ENCODE results near the gene LHFPL2. TPM values are rescaled to one million over a fixed set of nuclear protein-coding genes. Genes with fewer than 3 reads are reported as not detected.

Gene LHFPL2
- polyA plus RNA-seq, 1 of the 3 experiments (the other 2 are of a cell fraction): 10.4 TPM

DNA sequence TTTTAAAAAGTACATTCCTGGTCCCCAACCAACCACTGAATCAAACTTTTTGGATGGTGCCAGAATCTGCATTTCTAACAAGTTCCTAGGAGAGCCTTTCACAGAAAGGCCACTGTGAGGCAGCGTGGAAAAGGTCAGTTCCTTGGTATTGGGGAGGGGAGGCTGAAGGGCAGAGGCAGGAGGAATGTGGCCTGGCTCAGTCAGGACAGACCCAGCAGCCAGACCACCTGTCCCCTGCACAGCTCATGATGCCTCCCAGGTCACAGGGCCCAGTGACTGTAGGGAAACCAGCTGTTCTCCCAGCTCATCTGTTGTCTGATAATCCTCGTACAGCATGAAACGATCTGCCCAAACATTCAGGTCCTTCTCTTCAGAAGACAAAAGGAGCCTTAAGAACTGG is 132.9 kb downstream of the LHFPL2 start:
- Histone ChIP-seq H3K27ac (ENCODE audit: low read depth in 2 of 2, low read length in 1 of 2) (peak overlapping the region in 1 of 2 experiments; percentile 59; a peak in 2 of 4 replicates), H3K4me3 (ENCODE audit: low read depth in 2 of 2, low read length in 1 of 2) (no peak overlapping the region), H3K79me2 (ENCODE audit: insufficient read depth) (peaks cover 96% of the 10 kb centered on the region), H3F3A (replicated peaks; ENCODE audit: insufficient read depth) (peaks cover 13% of the 10 kb centered on the region), H3K4me2 (no peak overlapping the region), H2AFZ (ENCODE audit: low read depth) (no peak overlapping the region), H3K27me3 (ENCODE audit: insufficient read depth) (no peaks in the 10 kb centered on the region), H3K9me3 (no peaks in the 10 kb centered on the region), H4K20me1 (ENCODE audit: insufficient read depth) (no peaks in the 10 kb centered on the region), H3K9ac (no peak overlapping the region), H3K36me3 (replicated peaks in 1 of 2; ENCODE audit: control insufficient read depth in 1 of 2, insufficient read depth in 2 of 2, low read length in 1 of 2) (peaks cover 0 to 13% of the 10 kb centered on the region in 2 experiments), H3K4me1 (ENCODE audit: control insufficient read depth in 1 of 2, insufficient read depth in 2 of 2, low read depth in 1 of 2, low read length in 1 of 2) (peaks cover 17% of the 10 kb centered on the region in 2 experiments; a peak in 2 of 4 replicates), H3K9me2 (no peaks in the 10 kb centered on the region)
- ChIA-PET CTCF (interaction anchor here (0.6 to 1.8 kb wide), 5 partner anchors 9 to 1661 kb away, joined by 3 to 6 read pairs (median 3); no protein-coding TSS in a partner anchor), POLR2A (no interaction called here)
- no peak for DNase-seq
- WGBS (ENCODE audit: low lambda C conversion rate): 86% methylated on average over 3 of the region's 3 CpGs
- TF ChIP-seq, protein P1, sequence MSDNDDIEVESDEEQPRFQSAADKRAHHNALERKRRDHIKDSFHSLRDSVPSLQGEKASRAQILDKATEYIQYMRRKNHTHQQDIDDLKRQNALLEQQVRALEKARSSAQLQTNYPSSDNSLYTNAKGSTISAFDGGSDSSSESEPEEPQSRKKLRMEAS (IDR thresholded peaks at IDR 0.05; ENCODE audit: low read depth): no peak
- TF ChIP-seq NFIC (IDR thresholded peaks at IDR 0.05; ENCODE audit: borderline replicate concordance): no peak
- TF ChIP-seq YY1 (IDR thresholded peaks at IDR 0.05; ENCODE audit: low read depth): no peak
- no peak for TF ChIP-seq TEAD4 (IDR thresholded peaks at IDR 0.05; ENCODE audit: borderline replicate concordance, insufficient read depth)

DNA sequence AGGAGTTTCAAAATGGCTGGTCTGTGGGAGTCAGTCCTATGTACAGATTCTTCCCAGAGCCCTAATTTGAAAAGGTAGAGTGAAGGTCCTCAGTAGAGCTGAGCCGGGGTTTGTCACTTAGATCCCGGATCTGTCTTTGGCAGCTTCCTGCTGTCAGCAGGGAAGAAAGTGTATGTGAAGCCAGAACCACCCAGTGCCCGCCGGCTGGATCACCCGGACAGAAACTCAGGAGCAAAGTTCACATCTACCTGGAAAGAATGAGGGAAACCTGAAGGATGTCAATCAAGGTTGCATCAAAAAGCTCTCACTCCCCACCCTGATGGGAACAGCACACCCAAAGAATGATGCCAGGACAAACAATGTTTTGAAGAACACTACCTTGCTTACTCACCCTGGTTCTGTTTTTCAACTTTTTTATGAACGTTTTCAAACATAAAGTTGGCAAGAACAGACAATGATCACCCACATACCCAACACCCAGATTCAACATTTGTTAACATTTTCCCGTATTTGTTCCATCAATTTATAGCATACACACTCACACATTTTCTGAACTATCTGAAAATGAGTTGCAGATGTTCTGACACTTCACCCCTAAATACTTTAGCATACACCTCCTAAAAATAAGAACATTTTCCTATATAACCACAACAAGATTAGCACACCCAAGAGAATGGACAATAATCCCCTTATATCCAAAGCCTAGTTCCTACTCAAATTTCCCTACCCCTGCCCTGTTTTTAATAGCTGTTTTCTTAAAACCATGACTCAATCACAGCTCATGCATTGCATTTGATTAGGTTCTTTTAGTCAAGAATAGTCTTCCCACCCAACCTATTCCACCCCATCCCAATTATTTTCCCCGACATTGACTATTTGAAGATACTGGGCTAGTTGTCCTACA is 133.9 kb downstream of the LHFPL2 start:
- H3K36me3 ChIP-seq (replicated peaks in 1 of 2; ENCODE audit: control insufficient read depth in 1 of 2, insufficient read depth in 2 of 2, low read length in 1 of 2): peaks cover 0 to 13% of the 10 kb centered on the region in 2 experiments
- CTCF ChIA-PET: interaction anchor here (1.1 to 1.8 kb wide), 4 partner anchors 19 to 47 kb away, joined by 3 to 6 read pairs (median 4); no protein-coding TSS in a partner anchor
- no peak overlapping the region for H3K4me2 ChIP-seq
- no peaks in the 10 kb centered on the region for H3K27me3 ChIP-seq (ENCODE audit: insufficient read depth)
- H3K9me2 ChIP-seq: no peaks in the 10 kb centered on the region
- TF ChIP-seq RAD21 (IDR thresholded peaks at IDR 0.05; ENCODE audit: low read length) (no peak), NRF1 (IDR thresholded peaks at IDR 0.05; ENCODE audit: low read depth, low read length) (no peak), MXI1 (IDR thresholded peaks at IDR 0.05; ENCODE audit: low read depth, low read length) (no peak), NFIC (IDR thresholded peaks at IDR 0.05; ENCODE audit: borderline replicate concordance) (no peak), YY1 (IDR thresholded peaks at IDR 0.05; ENCODE audit: low read depth) (no peak), GATA2 (CRISPR knock-in tag; IDR thresholded peaks at IDR 0.05) (no peak), FOSL2 (IDR thresholded peaks at IDR 0.05; ENCODE audit: borderline replicate concordance, low read depth) (no peak), POLR2AphosphoS5 (IDR thresholded peaks at IDR 0.05; ENCODE audit: low read depth, low read length) (no peak), RFX5 (IDR thresholded peaks at IDR 0.05; ENCODE audit: low read length) (no peak), EZH2phosphoT487 (IDR thresholded peaks at IDR 0.05; ENCODE audit: borderline replicate concordance, low read depth) (no peak), TAF1 (IDR thresholded peaks at IDR 0.05; ENCODE audit: borderline replicate concordance, low read depth, low read length) (no peak), JUND (IDR thresholded peaks at IDR 0.05) (no peak), MEF2A (IDR thresholded peaks at IDR 0.05; ENCODE audit: borderline replicate concordance, low read depth) (no peak), GABPA (IDR thresholded peaks at IDR 0.05; ENCODE audit: low read depth) (no peak)
- TF ChIP-seq, protein P2, sequence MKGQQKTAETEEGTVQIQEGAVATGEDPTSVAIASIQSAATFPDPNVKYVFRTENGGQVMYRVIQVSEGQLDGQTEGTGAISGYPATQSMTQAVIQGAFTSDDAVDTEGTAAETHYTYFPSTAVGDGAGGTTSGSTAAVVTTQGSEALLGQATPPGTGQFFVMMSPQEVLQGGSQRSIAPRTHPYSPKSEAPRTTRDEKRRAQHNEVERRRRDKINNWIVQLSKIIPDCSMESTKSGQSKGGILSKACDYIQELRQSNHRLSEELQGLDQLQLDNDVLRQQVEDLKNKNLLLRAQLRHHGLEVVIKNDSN (IDR thresholded peaks at IDR 0.05; ENCODE audit: borderline replicate concordance, low read depth): no peak
- TF ChIP-seq, protein P3, sequence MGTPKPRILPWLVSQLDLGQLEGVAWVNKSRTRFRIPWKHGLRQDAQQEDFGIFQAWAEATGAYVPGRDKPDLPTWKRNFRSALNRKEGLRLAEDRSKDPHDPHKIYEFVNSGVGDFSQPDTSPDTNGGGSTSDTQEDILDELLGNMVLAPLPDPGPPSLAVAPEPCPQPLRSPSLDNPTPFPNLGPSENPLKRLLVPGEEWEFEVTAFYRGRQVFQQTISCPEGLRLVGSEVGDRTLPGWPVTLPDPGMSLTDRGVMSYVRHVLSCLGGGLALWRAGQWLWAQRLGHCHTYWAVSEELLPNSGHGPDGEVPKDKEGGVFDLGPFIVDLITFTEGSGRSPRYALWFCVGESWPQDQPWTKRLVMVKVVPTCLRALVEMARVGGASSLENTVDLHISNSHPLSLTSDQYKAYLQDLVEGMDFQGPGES (IDR thresholded peaks at IDR 0.05; ENCODE audit: low read depth, low read length): no peak
- TF ChIP-seq, protein P1 (IDR thresholded peaks at IDR 0.05; ENCODE audit: low read depth): no peak
- TF ChIP-seq, protein P4, sequence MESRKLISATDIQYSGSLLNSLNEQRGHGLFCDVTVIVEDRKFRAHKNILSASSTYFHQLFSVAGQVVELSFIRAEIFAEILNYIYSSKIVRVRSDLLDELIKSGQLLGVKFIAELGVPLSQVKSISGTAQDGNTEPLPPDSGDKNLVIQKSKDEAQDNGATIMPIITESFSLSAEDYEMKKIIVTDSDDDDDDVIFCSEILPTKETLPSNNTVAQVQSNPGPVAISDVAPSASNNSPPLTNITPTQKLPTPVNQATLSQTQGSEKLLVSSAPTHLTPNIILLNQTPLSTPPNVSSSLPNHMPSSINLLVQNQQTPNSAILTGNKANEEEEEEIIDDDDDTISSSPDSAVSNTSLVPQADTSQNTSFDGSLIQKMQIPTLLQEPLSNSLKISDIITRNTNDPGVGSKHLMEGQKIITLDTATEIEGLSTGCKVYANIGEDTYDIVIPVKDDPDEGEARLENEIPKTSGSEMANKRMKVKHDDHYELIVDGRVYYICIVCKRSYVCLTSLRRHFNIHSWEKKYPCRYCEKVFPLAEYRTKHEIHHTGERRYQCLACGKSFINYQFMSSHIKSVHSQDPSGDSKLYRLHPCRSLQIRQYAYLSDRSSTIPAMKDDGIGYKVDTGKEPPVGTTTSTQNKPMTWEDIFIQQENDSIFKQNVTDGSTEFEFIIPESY (IDR thresholded peaks at IDR 0.05; ENCODE audit: borderline replicate concordance, low read depth): no peak
- peaks cover 16 to 17% of the 10 kb centered on the region in 2 experiments; a peak in 2 of 4 replicates for H3K4me1 ChIP-seq (ENCODE audit: control insufficient read depth in 1 of 2, insufficient read depth in 2 of 2, low read depth in 1 of 2, low read length in 1 of 2)
- H3K9me3 ChIP-seq: no peaks in the 10 kb centered on the region
- WGBS (ENCODE audit: low lambda C conversion rate): 90% methylated on average over 8 of the region's 8 CpGs
- no peaks in the 10 kb centered on the region for H4K20me1 ChIP-seq (ENCODE audit: insufficient read depth)
- DNase-seq: no peak
- peak overlapping the region in 1 of 2 experiments; percentile 59; a peak in 2 of 4 replicates for H3K27ac ChIP-seq (ENCODE audit: low read depth in 2 of 2, low read length in 1 of 2)
- POLR2A ChIA-PET: no interaction called here
- no peak overlapping the region for H3K4me3 ChIP-seq (ENCODE audit: low read depth in 2 of 2, low read length in 1 of 2)
- peaks cover 13% of the 10 kb centered on the region for H3F3A ChIP-seq (replicated peaks; ENCODE audit: insufficient read depth)
- H3K79me2 ChIP-seq (ENCODE audit: insufficient read depth): peaks cover 96% of the 10 kb centered on the region
- no peak overlapping the region for H3K9ac ChIP-seq
- no peak overlapping the region for H2AFZ ChIP-seq (ENCODE audit: low read depth)
